Skeletal muscle satellite cell (primary cell): ENCODE measurements around the gene BCAS3.

Source experiments
- H3K27me3 ChIP-seq: 2 replicates; pipeline ENCODE4 v1.7.0; 2013; ENCODE audit warnings: low read length; ENCODE audit not compliant: control insufficient read depth, insufficient read depth
- H3K36me3 ChIP-seq: 2 replicates; pipeline ENCODE4 v1.7.0; 2013; ENCODE audit warnings: mild to moderate bottlenecking, control low read depth, low read length; ENCODE audit not compliant: insufficient read depth
- H3K4me1 ChIP-seq: 2 replicates; pipeline ENCODE4 v1.7.0; 2013; ENCODE audit warnings: low read length; ENCODE audit not compliant: control insufficient read depth, insufficient read depth
- H3K4me2 ChIP-seq: 2 replicates; pipeline ENCODE4 v1.7.0; 2013; ENCODE audit warnings: mild to moderate bottlenecking, low read length
- H3K4me3 ChIP-seq: 2 replicates; pipeline ENCODE4 v1.7.0; 2013; ENCODE audit warnings: low read length
- H3K9ac ChIP-seq: 2 replicates; pipeline ENCODE4 v1.7.0; 2013; ENCODE audit warnings: mild to moderate bottlenecking, low read depth, low read length, moderate library complexity
- H3K9me3 ChIP-seq: replicated peaks from 2 replicates; pipeline ENCODE4 v1.7.0; 2013; ENCODE audit warnings: mild to moderate bottlenecking, control low read depth, low read length

The BCAS3 gene

GRCh38 chr17:61323909-61324868 is 646.5 kb downstream of the BCAS3 start:
- Histone ChIP-seq H3K9me3 (no peaks in the 10 kb centered on the region), H3K4me3 (no peak overlapping the region), H3K4me1 (peaks cover 44% of the 10 kb centered on the region), H3K36me3 (no peaks in the 10 kb centered on the region), H3K27me3 (no peaks in the 10 kb centered on the region), H3K9ac (peak overlapping the region; percentile 63), H3K4me2 (no peak overlapping the region)

- peak overlapping the region; percentile 29 for H3K4me2 ChIP-seq
- peaks cover 44% of the 10 kb centered on the region for H3K4me1 ChIP-seq
- no peaks in the 10 kb centered on the region for H3K27me3 ChIP-seq
- H3K36me3 ChIP-seq: no peaks in the 10 kb centered on the region
- H3K4me3 ChIP-seq: no peak overlapping the region
- H3K9ac ChIP-seq: peak overlapping the region; percentile 63
- H3K9me3 ChIP-seq: no peaks in the 10 kb centered on the region
Measured at GRCh38 chr17:61324950-61325349, 647.3 kb downstream of the BCAS3 start.

- H3K4me3 ChIP-seq: no peak overlapping the region
- peaks cover 44% of the 10 kb centered on the region for H3K4me1 ChIP-seq
- no peaks in the 10 kb centered on the region for H3K27me3 ChIP-seq
- H3K4me2 ChIP-seq: peak overlapping the region; percentile 29
- H3K9me3 ChIP-seq: no peaks in the 10 kb centered on the region
- H3K9ac ChIP-seq: peak overlapping the region; percentile 63
- H3K36me3 ChIP-seq: no peaks in the 10 kb centered on the region
Measured at GRCh38 chr17:61325382-61326073, 647.9 kb downstream of the BCAS3 start.

- peak overlapping the region; percentile 17 for H3K4me2 ChIP-seq
- no peaks in the 10 kb centered on the region for H3K36me3 ChIP-seq
- no peaks in the 10 kb centered on the region for H3K27me3 ChIP-seq
- no peaks in the 10 kb centered on the region for H3K9me3 ChIP-seq
- H3K4me3 ChIP-seq: no peak overlapping the region
- peak overlapping the region; percentile 63 for H3K9ac ChIP-seq
- H3K4me1 ChIP-seq: peaks cover 44% of the 10 kb centered on the region
Measured at GRCh38 chr17:61326330-61326729, 648.7 kb downstream of the BCAS3 start.

GRCh38 chr17:61328351-61328750 is 650.7 kb downstream of the BCAS3 start:
- Histone ChIP-seq H3K36me3 (no peaks in the 10 kb centered on the region), H3K4me1 (peaks cover 34% of the 10 kb centered on the region)

GRCh38 chr17:61330174-61331150 is 652.8 kb downstream of the BCAS3 start:
- H3K4me3 ChIP-seq: no peak overlapping the region
- no peaks in the 10 kb centered on the region for H3K36me3 ChIP-seq
- no peaks in the 10 kb centered on the region for H3K27me3 ChIP-seq
- no peak overlapping the region for H3K4me2 ChIP-seq
- H3K9ac ChIP-seq: no peak overlapping the region
- H3K4me1 ChIP-seq: peaks cover 20% of the 10 kb centered on the region
- H3K9me3 ChIP-seq: no peaks in the 10 kb centered on the region

More at GRCh38 chr17:61328351-61328750, 650.7 kb downstream of the BCAS3 start:
- H3K9me3 ChIP-seq: no peaks in the 10 kb centered on the region
- no peaks in the 10 kb centered on the region for H3K27me3 ChIP-seq
- no peak overlapping the region for H3K4me3 ChIP-seq
- no peak overlapping the region for H3K9ac ChIP-seq
- no peak overlapping the region for H3K4me2 ChIP-seq

- H3K9ac ChIP-seq: no peak overlapping the region
- H3K4me3 ChIP-seq: no peak overlapping the region
- peaks cover 20% of the 10 kb centered on the region for H3K4me1 ChIP-seq
- H3K36me3 ChIP-seq: no peaks in the 10 kb centered on the region
- no peak overlapping the region for H3K4me2 ChIP-seq
- H3K9me3 ChIP-seq: no peaks in the 10 kb centered on the region
- H3K27me3 ChIP-seq: no peaks in the 10 kb centered on the region
Measured at GRCh38 chr17:61331178-61331577, 653.5 kb downstream of the BCAS3 start.

- Histone ChIP-seq H3K9ac (no peak overlapping the region), H3K36me3 (no peaks in the 10 kb centered on the region), H3K4me1 (peaks cover 20% of the 10 kb centered on the region), H3K27me3 (no peaks in the 10 kb centered on the region), H3K4me3 (no peak overlapping the region), H3K9me3 (no peaks in the 10 kb centered on the region), H3K4me2 (no peak overlapping the region)
Measured at GRCh38 chr17:61331886-61332285, 654.2 kb downstream of the BCAS3 start.

- H3K27me3 ChIP-seq: no peaks in the 10 kb centered on the region
- no peak overlapping the region for H3K4me3 ChIP-seq
- H3K36me3 ChIP-seq: no peaks in the 10 kb centered on the region
- H3K9me3 ChIP-seq: no peaks in the 10 kb centered on the region
- peaks cover 31% of the 10 kb centered on the region for H3K4me1 ChIP-seq
- no peak overlapping the region for H3K4me2 ChIP-seq
- no peak overlapping the region for H3K9ac ChIP-seq
Measured at GRCh38 chr17:61333136-61333535, 655.5 kb downstream of the BCAS3 start.

GRCh38 chr17:61334673-61335072 is 657.0 kb downstream of the BCAS3 start:
- no peaks in the 10 kb centered on the region for H3K27me3 ChIP-seq
- H3K4me2 ChIP-seq: no peak overlapping the region
- peaks cover 46% of the 10 kb centered on the region for H3K4me1 ChIP-seq
- no peak overlapping the region for H3K4me3 ChIP-seq
- H3K9me3 ChIP-seq: no peaks in the 10 kb centered on the region
- H3K9ac ChIP-seq: no peak overlapping the region
- H3K36me3 ChIP-seq: no peaks in the 10 kb centered on the region
